ENCODE measurements around the gene ADM2.

ADM2 gene

DNA sequence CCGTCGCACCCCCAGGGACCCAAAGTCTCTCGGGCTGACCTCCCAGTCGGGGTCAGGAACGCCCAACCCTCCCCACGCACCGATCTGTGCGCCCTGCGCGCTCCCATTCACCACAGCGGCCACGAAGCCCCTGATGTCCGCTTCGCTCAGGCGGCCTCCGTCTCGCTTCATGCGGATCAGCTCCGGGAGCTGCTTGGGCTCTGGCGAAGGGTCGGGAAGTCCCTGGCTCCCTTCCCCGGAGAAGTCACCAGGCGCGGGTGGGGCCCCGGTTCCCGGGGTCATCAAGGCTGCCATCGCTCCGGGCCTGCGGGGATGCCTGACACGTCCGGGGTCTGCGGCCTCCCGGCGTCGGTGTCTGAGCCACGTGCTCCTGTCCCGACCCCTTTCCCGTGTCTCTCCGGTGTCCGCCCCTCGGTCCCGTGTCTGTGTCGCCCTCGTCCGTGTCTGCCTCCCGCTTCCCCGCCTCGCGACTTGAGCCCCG is 48.1 kb downstream of the ADM2 start:
- in situ Hi-C loops (cut with HindIII; ENCODE audit: low sequenced_read_pairs): no loop called here

DNA sequence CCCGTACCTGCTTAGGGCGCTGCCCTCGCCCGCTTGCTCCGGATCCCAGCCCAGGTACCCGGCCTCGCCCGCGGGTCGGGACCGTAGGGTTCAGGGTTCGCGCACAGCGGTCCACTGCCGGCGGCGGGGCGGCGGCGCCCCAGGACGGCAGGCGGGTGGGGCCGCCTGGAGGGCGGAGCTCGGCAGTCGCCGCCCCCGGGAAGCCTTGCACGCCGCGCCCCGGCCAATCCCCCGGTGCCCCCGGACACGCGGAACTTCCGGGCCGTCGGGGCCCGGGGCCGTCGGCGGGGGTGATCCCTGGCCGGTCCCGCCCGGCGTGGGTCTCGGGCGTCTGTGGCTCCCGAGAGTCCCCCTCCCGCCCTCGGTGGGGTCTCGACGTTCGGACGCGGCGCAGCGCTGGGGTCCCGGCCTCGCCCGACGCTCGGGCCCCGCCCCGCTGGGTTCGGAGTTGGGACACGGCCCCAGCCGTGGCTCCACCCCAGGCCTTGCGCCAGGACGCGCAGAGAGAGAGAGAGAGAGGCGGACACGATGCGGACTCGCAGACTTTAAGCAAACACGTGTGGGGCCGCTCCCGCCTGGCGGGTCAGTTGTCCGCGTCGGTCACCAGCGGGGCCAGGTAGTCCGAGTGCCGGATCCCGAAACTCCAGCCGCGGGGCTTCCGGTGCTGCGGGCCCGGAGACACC is 48.7 kb downstream of the ADM2 start, which contains the start of gene TYMP:
TSS of gene TYMP (minus strand) at position 116 of the 683 bp plus-strand sequence. CDS start 303 bp downstream, outside the sequence.
- TF ChIP-seq CTCF (IDR thresholded peaks at IDR 0.05; ENCODE audit: low read depth, low read length, missing control alignments): no peak
- H3K4me3 ChIP-seq (ENCODE audit: low read depth, low read length): peak within 1 kb of the TSS; percentile 20
- in situ Hi-C loops (cut with HindIII; ENCODE audit: low sequenced_read_pairs): no loop called here
- DNase-seq (ENCODE audit: low read depth): no peak

More for the DNA sequence above, 48.1 kb downstream of the ADM2 start:
- no peak overlapping the region for H3K4me3 ChIP-seq (ENCODE audit: low read depth, low read length)
- DNase-seq (ENCODE audit: low read depth): no peak
- no peak for TF ChIP-seq CTCF (IDR thresholded peaks at IDR 0.05; ENCODE audit: low read depth, low read length, missing control alignments)

- in situ Hi-C loops (cut with HindIII; ENCODE audit: low sequenced_read_pairs): no loop called here
- TF ChIP-seq CTCF (IDR thresholded peaks at IDR 0.05; ENCODE audit: low read depth, low read length, missing control alignments): no peak
- no peak for DNase-seq (ENCODE audit: low read depth)
- peak overlapping the region; percentile 20 for H3K4me3 ChIP-seq (ENCODE audit: low read depth, low read length)
Measured at GRCh38 chr22:50530580-50530876, 49.2 kb downstream of the ADM2 start.

GRCh38 chr22:50530877-50531545 is 49.7 kb downstream of the ADM2 start:
- no peak for DNase-seq (ENCODE audit: low read depth)
- TF ChIP-seq CTCF (IDR thresholded peaks at IDR 0.05; ENCODE audit: low read depth, low read length, missing control alignments): no peak
- H3K4me3 ChIP-seq (ENCODE audit: low read depth, low read length): peak overlapping the region; percentile 31
- in situ Hi-C loops (cut with HindIII; ENCODE audit: low sequenced_read_pairs): no loop called here

DNA sequence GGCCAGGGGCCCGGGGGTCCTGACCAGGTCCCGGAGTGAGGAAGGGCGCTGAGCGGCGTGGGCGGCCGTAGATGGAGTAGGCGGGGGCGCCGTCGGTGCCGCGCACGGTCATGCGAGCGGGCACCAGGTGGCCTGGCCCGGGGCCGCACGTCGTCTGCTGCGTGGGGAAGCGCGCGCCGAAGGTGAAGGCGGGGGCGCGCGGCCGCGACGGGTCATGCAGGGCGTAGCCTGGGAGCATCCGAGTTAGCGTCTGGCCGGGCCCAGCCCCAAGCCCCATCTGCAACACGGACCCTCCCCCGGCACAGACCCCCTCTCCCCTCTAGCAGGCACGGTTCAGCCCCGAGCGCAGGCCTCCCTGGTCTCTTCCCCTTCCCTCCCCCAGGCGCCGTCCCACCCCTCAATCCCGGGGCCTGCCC is 50.2 kb downstream of the ADM2 start:
- DNase-seq (ENCODE audit: low read depth): no peak
- in situ Hi-C loops (cut with HindIII; ENCODE audit: low sequenced_read_pairs): no loop called here
- peak overlapping the region; percentile 31 for H3K4me3 ChIP-seq (ENCODE audit: low read depth, low read length)
- no peak for TF ChIP-seq CTCF (IDR thresholded peaks at IDR 0.05; ENCODE audit: low read depth, low read length, missing control alignments)

GRCh38 chr22:50531962-50532674 is 50.8 kb downstream of the ADM2 start:
- DNase-seq (ENCODE audit: low read depth): no peak
- peak overlapping the region; percentile 31 for H3K4me3 ChIP-seq (ENCODE audit: low read depth, low read length)
- in situ Hi-C loops (cut with HindIII; ENCODE audit: low sequenced_read_pairs): no loop called here
- no peak for TF ChIP-seq CTCF (IDR thresholded peaks at IDR 0.05; ENCODE audit: low read depth, low read length, missing control alignments)

Data from astrocyte of the cerebellum (primary cell).